HEK293 (cell line): ENCODE results near the gene CACHD1.

ENCODE experiments used
- IKZF3 ChIP-seq: fragments of 450-650 bp; IDR thresholded peaks from 2 replicates; pipeline ENCODE4 v1.5.0; 2018; ENCODE audit warnings: missing biosample characterization, mild to moderate bottlenecking, missing genetic modification characterization, moderate library complexity
- KLF9 ChIP-seq: fragments of 450-650 bp; formaldehyde crosslinking; IDR thresholded peaks from 2 replicates; pipeline ENCODE4 v1.5.1; 2016; ENCODE audit warnings: missing biosample characterization, missing genetic modification characterization, low read depth
- MZF1 ChIP-seq: fragments of 450-650 bp; formaldehyde crosslinking; IDR thresholded peaks from 2 replicates; pipeline ENCODE4 v1.5.1; 2017; ENCODE audit warnings: missing biosample characterization, missing genetic modification characterization, borderline replicate concordance
- PRDM10 ChIP-seq: fragments of 450-650 bp; formaldehyde crosslinking; IDR thresholded peaks from 2 replicates; pipeline ENCODE4 v1.5.1; 2016; ENCODE audit warnings: missing biosample characterization, missing genetic modification characterization
- ZBTB20 ChIP-seq: fragments of 450-650 bp; formaldehyde crosslinking; IDR thresholded peaks from 2 replicates; pipeline ENCODE4 v1.5.1; 2016; ENCODE audit warnings: missing biosample characterization, missing genetic modification characterization
- ZBTB26 ChIP-seq: fragments of 450-650 bp; formaldehyde crosslinking; optimal IDR thresholded peaks from 2 replicates; pipeline ENCODE3; 2016; ENCODE audit warnings: missing biosample characterization, mild to moderate bottlenecking, missing genetic modification characterization
- ZNF138 ChIP-seq: fragments of 450-650 bp; formaldehyde crosslinking; IDR thresholded peaks from 2 replicates; pipeline ENCODE4 v1.5.1; 2016; ENCODE audit warnings: missing biosample characterization, missing genetic modification characterization, borderline replicate concordance
- ZNF146 ChIP-seq: fragments of 450-650 bp; formaldehyde crosslinking; IDR thresholded peaks from 2 replicates; pipeline ENCODE4 v1.5.1; 2016; ENCODE audit warnings: missing biosample characterization, missing genetic modification characterization
- ZNF175 ChIP-seq: fragments of 450-650 bp; formaldehyde crosslinking; IDR thresholded peaks from 2 replicates; pipeline ENCODE4 v1.5.1; 2016; ENCODE audit warnings: missing biosample characterization, missing genetic modification characterization
- ZNF2 ChIP-seq: fragments of 450-650 bp; formaldehyde crosslinking; IDR thresholded peaks from 2 replicates; pipeline ENCODE4 v1.5.1; 2016; ENCODE audit warnings: missing biosample characterization, missing genetic modification characterization
- ZNF221 ChIP-seq: fragments of 450-650 bp; formaldehyde crosslinking; IDR thresholded peaks from 2 replicates; pipeline ENCODE4 v1.5.1; 2017; ENCODE audit warnings: missing biosample characterization, missing genetic modification characterization, borderline replicate concordance
- ZNF23 ChIP-seq: fragments of 450-650 bp; formaldehyde crosslinking; IDR thresholded peaks from 2 replicates; pipeline ENCODE4 v1.5.1; 2016; ENCODE audit warnings: missing biosample characterization, missing genetic modification characterization, borderline replicate concordance
- ZNF324 ChIP-seq: fragments of 450-650 bp; formaldehyde crosslinking; IDR thresholded peaks from 2 replicates; pipeline ENCODE4 v1.5.1; 2016; ENCODE audit warnings: missing biosample characterization, missing genetic modification characterization
- ZNF335 ChIP-seq: fragments of 450-650 bp; formaldehyde crosslinking; conservative IDR thresholded peaks from 2 replicates; pipeline ENCODE4 v1.5.1; 2016; ENCODE audit warnings: missing biosample characterization, missing genetic modification characterization
- ZNF341 ChIP-seq: fragments of 450-650 bp; formaldehyde crosslinking; IDR thresholded peaks from 2 replicates; pipeline ENCODE4; 2016; ENCODE audit warnings: low read depth, missing biosample characterization, missing genetic modification characterization
- ZNF398 ChIP-seq: fragments of 450-650 bp; formaldehyde crosslinking; IDR thresholded peaks from 2 replicates; pipeline ENCODE4 v1.5.1; 2017; ENCODE audit warnings: missing biosample characterization, missing genetic modification characterization
- ZNF518A ChIP-seq: fragments of 450-650 bp; formaldehyde crosslinking; conservative IDR thresholded peaks from 2 replicates; pipeline ENCODE4 v1.5.1; 2016; ENCODE audit warnings: low read depth, missing biosample characterization, missing genetic modification characterization
- ZNF521 ChIP-seq: fragments of 450-650 bp; formaldehyde crosslinking; IDR thresholded peaks from 2 replicates; pipeline ENCODE4 v1.5.1; 2017; ENCODE audit warnings: missing biosample characterization, mild to moderate bottlenecking, missing genetic modification characterization
- ZNF558 ChIP-seq: fragments of 450-650 bp; formaldehyde crosslinking; IDR thresholded peaks from 2 replicates; pipeline ENCODE4 v1.5.1; 2016; ENCODE audit warnings: missing biosample characterization, missing genetic modification characterization
- ZNF600 ChIP-seq: fragments of 450-650 bp; formaldehyde crosslinking; IDR thresholded peaks from 2 replicates; pipeline ENCODE4 v1.5.1; 2016; ENCODE audit warnings: missing biosample characterization, missing genetic modification characterization
- ZNF610 ChIP-seq: fragments of 450-650 bp; formaldehyde crosslinking; IDR thresholded peaks from 2 replicates; pipeline ENCODE4 v1.5.1; 2016; ENCODE audit warnings: missing biosample characterization, missing genetic modification characterization, borderline replicate concordance
- ZNF626 ChIP-seq: fragments of 450-650 bp; sonication (Bioruptor Pico); formaldehyde crosslinking; IDR thresholded peaks from 2 replicates; pipeline ENCODE4 v1.5.1; 2018; ENCODE audit warnings: missing biosample characterization, missing genetic modification characterization, inconsistent platforms
- ZNF629 ChIP-seq: fragments of 450-650 bp; formaldehyde crosslinking; IDR thresholded peaks from 2 replicates; pipeline ENCODE4 v1.5.1; 2017; ENCODE audit warnings: missing biosample characterization, missing genetic modification characterization
- ZNF76 ChIP-seq: fragments of 450-650 bp; formaldehyde crosslinking; IDR thresholded peaks from 2 replicates; pipeline ENCODE4; 2016; ENCODE audit warnings: low read depth, missing biosample characterization, missing genetic modification characterization, borderline replicate concordance
- ZNF830 ChIP-seq: fragments of 450-650 bp; IDR thresholded peaks from 2 replicates; pipeline ENCODE4 v1.5.0; 2018; ENCODE audit warnings: missing biosample characterization, missing genetic modification characterization, low read depth, mild to moderate bottlenecking, moderate library complexity
- ZSCAN30 ChIP-seq: fragments of 450-650 bp; IDR thresholded peaks from 2 replicates; pipeline ENCODE4 v1.5.1; 2018; ENCODE audit warnings: missing biosample characterization, mild to moderate bottlenecking, missing genetic modification characterization, moderate library complexity
- ZXDB ChIP-seq: fragments of 450-650 bp; formaldehyde crosslinking; IDR thresholded peaks from 2 replicates; pipeline ENCODE4 v1.5.1; 2016; ENCODE audit warnings: missing biosample characterization, missing genetic modification characterization

The CACHD1 gene

GRCh38 chr1:64471218-64472039, 1.5 kb downstream of the CACHD1 start (continued):
- TF ChIP-seq ZNF610 (tag by site-specific recombination) (peak; percentile 60; the same call in 1 of the 2 replicates), ZNF341 (tag by site-specific recombination) (peak; percentile 92), ZNF76 (tag by site-specific recombination) (peak; percentile 75), MZF1 (peak; percentile 83; the same call in 1 of the 2 replicates), ZNF629 (peak; percentile 39), ZNF175 (no peak), ZNF398 (tag by site-specific recombination) (peak; percentile 48; the same call in 1 of the 2 replicates), KLF9 (tag by site-specific recombination) (0 out of 2 replicates have a peak, but pooled peaks have one; percentile 54), PRDM10 (tag by site-specific recombination) (peak; percentile 78), ZNF600 (tag by site-specific recombination) (peak; percentile 51), ZNF2 (0 out of 2 replicates have a peak, but pooled peaks have one; percentile 51), ZNF521 (tag by site-specific recombination) (no peak), ZXDB (peak; percentile 25), ZNF23 (tag by site-specific recombination) (no peak), ZNF324 (tag by site-specific recombination) (peak; percentile 23; the same call in 1 of the 2 replicates), ZNF626 (no peak), ZBTB26 (tag by site-specific recombination) (peak; percentile 80), ZNF335 (peak; percentile 81), ZNF138 (tag by site-specific recombination) (no peak), ZNF146 (tag by site-specific recombination) (no peak; the same call in 1 of the 2 replicates), ZBTB20 (tag by site-specific recombination) (peak; percentile 78; the same call in 1 of the 2 replicates), ZNF558 (no peak), IKZF3 (tag by site-specific recombination) (peak; percentile 46), ZNF221 (tag by site-specific recombination) (no peak), ZSCAN30 (tag by site-specific recombination) (peak; percentile 63; the same call in 1 of the 2 replicates), ZNF518A (tag by site-specific recombination) (no peak), ZNF830 (no peak)
